Nucleus accumbens (tissue), 56 donors: Measurements from ENCODE around the gene PTPRN2.
"Not testable (repeated sequence)": the region's sequence is repeated elsewhere in the genome, so short reads cannot be mapped to it uniquely, and the experiment has no call there.

Source experiments
- DNase-seq, 56 donors: peaks; one replicate each; lab custom pipeline; 2025; lab: John Stamatoyannopoulos, UW

The PTPRN2 gene

DNA sequence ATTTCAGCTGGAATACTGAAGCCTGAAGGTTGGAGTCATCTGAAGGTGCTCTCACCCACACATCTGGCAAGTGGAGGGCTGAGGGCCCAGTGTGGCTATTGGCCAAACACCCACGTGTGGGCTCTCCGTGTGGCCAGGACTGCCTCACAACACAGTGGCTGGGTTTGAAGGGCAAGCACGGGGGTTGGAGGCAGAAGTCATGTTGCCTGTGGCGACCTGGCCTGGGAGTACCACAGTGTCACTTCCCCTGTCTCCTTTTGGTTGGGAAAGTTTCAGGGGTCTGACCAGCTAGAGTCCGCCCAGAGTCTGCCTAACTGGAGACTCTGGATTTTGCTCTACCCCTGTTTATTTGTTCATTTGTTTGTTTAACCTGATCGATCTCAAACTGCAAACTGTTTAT, 1081.4 kb downstream of the PTPRN2 start:
- no peak for DNase-seq

DNA sequence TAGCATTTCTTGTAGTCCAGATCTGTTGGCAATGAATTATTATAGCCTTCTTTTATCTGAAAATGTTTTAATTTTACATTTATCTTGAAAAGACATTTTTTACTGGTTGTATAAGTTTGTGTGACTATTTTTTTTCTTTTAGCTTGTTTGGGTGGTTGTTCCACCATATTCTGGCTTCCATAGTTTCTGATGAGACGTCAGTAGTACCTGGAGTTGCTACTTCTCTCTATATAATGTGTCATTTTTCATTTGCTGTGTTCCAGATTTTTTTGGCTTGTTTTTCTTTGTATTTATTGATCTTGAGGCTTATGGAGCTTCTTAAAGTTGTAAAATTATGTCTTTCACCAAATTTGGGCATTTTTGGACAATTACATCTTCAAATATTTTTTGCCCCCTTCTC, 1082.0 kb downstream of the PTPRN2 start:
- DNase-seq, result no peak

- DNase-seq, result no peak
Observed at GRCh38 chr7:157503229-157503628, 1084.4 kb downstream of the PTPRN2 start.

- DNase-seq, result no peak
Observed at GRCh38 chr7:157502701-157503111, 1084.9 kb downstream of the PTPRN2 start.

DNA sequence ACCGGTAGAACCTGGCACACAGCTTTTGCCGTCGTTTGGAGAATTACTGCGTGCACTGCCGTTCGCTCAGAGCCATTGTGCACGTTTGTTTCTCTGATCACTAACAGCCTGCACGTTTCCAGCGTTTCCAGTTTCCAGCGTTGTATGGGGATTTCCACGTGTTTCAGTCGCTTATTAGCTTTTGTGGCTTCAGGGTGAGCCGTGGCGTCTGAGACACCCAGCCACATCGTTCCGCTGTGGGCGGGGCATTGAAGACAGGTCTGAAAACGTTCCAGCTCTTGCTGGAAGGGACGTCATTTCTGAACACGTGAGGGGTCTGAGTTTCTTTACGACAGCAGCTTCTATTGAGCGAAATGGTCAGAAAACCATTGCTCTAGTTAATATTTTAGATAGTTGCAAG, 1086.0 kb downstream of the PTPRN2 start:
- no peak for DNase-seq

- not testable (repeated sequence) for DNase-seq
Observed at GRCh38 chr7:157500989-157501540, 1086.6 kb downstream of the PTPRN2 start.

DNA sequence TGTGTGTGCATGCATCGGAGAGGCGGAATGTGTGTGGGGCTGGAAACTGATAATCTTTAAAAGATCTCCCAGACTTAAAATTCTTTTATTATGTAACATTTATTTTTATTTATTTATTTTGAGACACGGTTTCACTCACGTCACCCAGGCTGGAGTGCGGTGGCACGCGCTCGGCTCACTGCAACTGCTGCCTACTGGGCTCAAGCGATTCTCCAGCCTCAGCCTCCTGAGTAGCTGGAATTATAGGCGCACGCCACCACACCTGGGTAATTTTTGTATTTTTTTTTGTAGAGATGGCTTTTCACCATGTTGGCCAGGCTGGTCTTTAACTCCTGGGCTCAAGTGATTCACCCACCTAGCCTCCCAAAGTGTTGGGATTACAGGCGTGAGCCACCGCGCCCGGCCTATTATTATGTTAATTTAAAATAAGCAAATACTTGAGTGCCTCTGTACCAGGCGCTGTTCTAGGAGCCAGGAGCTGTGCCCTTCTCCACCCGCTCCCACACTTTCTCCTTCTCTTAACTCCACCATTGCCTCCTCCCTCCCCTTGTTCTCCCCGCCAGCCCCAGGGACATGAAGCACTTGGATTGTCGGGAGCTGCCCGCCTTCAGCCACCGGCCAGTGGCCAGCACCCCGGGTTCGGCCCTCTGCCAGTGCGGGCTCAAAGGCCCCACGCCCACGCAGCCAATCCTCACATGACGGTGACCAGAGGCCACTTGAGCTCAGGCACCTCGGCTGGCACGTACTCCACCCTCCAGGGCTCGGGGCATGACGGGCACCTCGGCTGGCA, 1087.3 kb downstream of the PTPRN2 start:
- no peak for DNase-seq

- no peak for DNase-seq
Observed at GRCh38 chr7:157499835-157500153, 1087.8 kb downstream of the PTPRN2 start.

DNA sequence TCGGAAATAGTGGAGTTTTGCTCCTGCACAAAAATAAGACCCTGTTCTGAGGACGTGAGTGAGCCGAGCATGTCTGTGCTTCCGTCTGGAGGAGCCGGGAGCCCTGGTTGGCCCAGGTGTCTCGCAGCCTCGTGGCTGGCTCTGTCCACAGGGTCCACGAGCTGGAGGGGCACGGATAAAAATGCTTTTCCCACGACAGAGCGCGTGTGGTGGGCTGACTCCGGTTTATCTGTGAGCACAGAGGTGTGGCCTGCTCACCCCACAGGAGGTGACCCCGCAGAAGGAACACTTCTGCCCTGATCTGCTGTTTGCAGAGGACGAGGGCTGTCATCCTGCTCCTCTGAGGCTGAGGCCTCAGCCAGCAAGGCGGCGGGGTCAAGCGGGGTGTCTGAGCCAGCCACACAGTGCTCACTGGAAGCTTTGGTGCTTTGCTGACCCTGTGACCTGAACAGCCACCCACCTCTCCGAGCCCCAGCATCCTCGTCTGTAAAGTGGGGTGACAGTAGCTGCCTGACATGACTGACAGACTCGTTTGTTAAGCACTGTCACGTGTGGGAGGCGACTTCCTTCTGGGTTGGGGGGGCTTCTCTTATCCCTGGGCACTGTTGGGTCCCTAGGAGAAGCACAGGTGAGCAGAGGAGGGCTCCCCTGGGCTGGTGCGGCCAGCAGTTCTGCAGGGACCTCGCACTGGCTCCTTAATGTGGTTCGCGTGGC, 1088.3 kb downstream of the PTPRN2 start:
- no peak for DNase-seq

DNA sequence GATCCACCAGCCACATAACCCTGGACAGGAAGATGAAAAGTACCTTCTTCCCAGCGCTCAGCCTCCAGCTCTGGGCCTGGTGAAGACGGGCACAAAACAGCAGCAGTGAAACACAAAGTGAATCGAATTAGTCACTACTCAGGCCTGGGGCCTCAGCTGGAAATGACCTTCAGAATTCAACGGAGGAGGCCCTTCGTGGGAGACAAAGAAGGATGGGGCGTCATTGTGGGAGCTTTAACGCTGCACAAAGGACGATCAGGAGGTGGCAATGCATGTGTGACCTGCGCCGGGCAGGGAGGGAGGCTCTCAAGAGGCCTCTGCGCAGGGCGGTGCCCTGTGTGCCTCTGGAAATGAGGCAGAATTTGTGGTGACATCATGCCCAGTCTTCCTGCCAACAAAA, 1089.0 kb downstream of the PTPRN2 start:
- no peak for DNase-seq

DNA sequence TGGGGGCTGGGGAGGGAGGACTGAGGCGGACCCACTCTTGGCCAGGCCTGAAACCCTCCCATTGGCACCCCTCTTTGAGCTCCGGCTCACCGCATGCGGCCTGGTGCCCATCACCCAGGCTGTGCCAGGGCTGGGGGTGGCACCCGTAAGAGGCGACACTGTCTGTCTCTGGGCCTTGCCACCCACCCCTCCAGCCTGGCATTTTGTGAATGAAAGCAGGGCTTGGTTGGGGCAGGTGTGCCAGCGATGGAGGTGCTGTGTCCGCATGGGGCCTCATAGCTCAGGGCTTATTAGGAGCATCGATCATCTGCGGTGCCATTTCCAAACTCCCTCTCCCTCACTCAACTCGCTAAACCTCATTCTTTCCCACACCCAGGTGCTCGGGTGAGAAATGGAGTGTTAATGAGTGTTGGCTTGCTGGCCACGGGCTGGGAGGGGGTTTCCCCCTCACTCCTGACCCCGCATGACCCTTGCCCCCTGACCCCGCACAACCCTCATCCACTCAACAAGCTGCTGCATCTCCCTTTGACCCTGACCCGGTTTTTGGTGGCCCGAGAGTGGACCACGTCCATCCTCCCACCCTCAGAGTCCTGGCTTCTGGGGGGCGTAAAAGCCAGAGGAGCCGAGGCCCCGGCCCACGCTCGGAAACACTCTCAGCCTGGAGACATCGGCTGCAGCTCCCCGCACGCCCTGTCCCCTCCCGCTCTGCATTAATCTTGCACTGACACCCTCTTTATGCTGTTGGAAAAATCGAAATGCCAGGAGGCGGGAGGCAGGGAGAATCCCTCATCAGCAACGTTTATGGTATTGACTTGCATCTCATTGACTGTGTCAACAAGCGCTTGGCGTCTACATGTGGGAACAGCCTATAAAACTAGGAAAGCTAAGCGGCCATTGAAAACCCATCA, 1089.6 kb downstream of the PTPRN2 start:
- DNase-seq, result no peak

- DNase-seq, result no peak
Observed at GRCh38 chr7:157497367-157497743, 1090.3 kb downstream of the PTPRN2 start.

GRCh38 chr7:157496416-157497275, 1091.0 kb downstream of the PTPRN2 start:
- no peak for DNase-seq

GRCh38 chr7:157495594-157495993, 1092.0 kb downstream of the PTPRN2 start:
- DNase-seq, result no peak

- no peak for DNase-seq
Observed at GRCh38 chr7:157495177-157495553, 1092.5 kb downstream of the PTPRN2 start.

- DNase-seq, result no peak
Observed at GRCh38 chr7:157494506-157495176, 1093.0 kb downstream of the PTPRN2 start.

- DNase-seq, result no peak
Observed at GRCh38 chr7:157493776-157494175, 1093.8 kb downstream of the PTPRN2 start.

DNA sequence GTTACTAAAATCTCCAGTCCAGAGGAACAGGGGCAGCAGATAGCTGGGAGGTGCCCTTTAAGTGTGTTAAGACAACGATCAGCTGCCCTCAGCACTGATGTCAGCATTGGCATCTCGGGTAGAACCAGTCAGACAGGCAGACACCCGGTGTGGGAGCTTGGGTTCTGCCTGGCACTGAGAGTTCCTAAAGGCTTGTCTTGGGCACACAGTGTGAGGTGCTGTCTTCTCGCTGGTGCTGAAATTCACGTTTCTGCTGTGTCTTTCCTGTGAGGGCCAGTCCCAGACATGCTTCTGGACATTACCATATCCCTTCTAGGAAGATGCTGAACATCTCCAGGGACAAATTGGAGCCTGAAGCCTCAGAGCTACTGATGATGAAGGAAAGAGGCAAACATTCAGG, 1094.6 kb downstream of the PTPRN2 start:
- DNase-seq, result no peak

DNA sequence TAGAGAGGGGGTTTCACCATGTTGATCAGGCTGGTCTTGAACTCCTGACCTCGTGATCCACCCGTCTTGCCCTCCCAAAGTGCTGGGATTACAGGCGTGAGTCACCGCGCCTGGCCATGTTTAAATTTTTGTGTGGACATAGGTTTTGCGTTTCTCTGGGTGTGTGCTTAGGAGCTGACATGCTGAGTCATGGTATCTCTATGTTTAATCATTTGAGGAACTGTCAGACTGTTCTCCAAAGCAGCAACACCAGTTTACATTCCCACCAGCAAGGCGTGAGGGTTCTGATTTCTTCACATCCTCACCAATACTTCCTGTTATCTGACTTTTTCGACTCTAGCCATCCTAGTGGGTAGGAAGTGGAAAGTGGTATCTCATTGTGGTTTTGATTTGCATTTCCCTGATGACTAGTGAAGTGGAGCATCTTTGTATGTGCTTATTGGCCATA, 1097.1 kb downstream of the PTPRN2 start:
- no peak for DNase-seq
